HCT116 (cell line): Measurements from ENCODE around the gene RAB37. TPM values are rescaled to one million over a fixed set of nuclear protein-coding genes. Genes with fewer than 3 reads are reported as not detected.

ENCODE experiments used
- ATAC-seq: fragments of 200-7000 bp; cut with Tn5 transposase; 2 replicates; pipeline ENCODE4 v1.9.1; 2020; ENCODE audit warnings: mild to moderate bottlenecking, moderate library complexity
- Bru-seq: library from RNA; stranded (reverse); fragments of 400-500 nt; gene quantifications from one replicate; lab custom pipeline; 2021; lab: Mats Ljungman, UMichigan
- BruChase-seq, 2 experiments: library from RNA; stranded (reverse); fragments of 400-500 nt; gene quantifications; one replicate each; lab custom pipeline; 2021; lab: Mats Ljungman, UMichigan
- BruUV-seq: library from RNA; stranded (reverse); fragments of 400-500 nt; replicated peaks from 2 replicates; lab custom pipeline; 2021; lab: Mats Ljungman, UMichigan
- CTCF ChIA-PET: fragments of 300-600 bp; sonication (Branson Sonifier 250); formaldehyde crosslinking; loops from one replicate; lab custom pipeline; 2021; ENCODE audit warnings: antibody characterized with exemption; lab: Charles Lee
- POLR2A ChIA-PET: fragments of 300-600, 350-600 bp; sonication (Branson Sonifier 250); formaldehyde crosslinking; loops from one replicate; lab custom pipeline; 2021; ENCODE audit warnings: antibody characterized with exemption; lab: Charles Lee
- RAD21 ChIA-PET, 2 experiments: fragments of 300-600 bp; sonication (Branson Sonifier 250); formaldehyde crosslinking; loops; one replicate each; lab custom pipeline; 2023; ENCODE audit warnings: low total read pairs in 2 of 2; ENCODE audit not compliant: uncharacterized antibody in 2 of 2, unreplicated experiment in 2 of 2, low non-redundant PET in 1 of 2; lab: Charles Lee
- DNase-seq: peaks from one replicate; pipeline ENCODE4 v3.0.0-alpha.2; 2010; ENCODE audit warnings: low read depth, low spot score
- H2AFZ ChIP-seq: fragments of 200-600 bp; shearing (Covaris generic), sonication (generic); 2 replicates; pipeline ENCODE4 v1.6.1; 2017; ENCODE audit warnings: low read depth, mixed run types, mixed read lengths, antibody characterized with exemption, low read length; ENCODE audit not compliant: poor library complexity, severe bottlenecking
- H3K27ac ChIP-seq: 2 replicates; pipeline ENCODE4 v1.5.1; 2012; ENCODE audit warnings: low read depth, low read length
- H3K27me3 ChIP-seq: fragments of 200-600 bp; sonication (generic); 2 replicates; pipeline ENCODE4 v1.6.1; 2016; ENCODE audit warnings: mixed run types, low read length, mixed read lengths; ENCODE audit not compliant: insufficient read depth
- H3K36me3 ChIP-seq, 2 experiments: fragments of 200-500 bp in 1 of 2; fragments of 200-600 bp in 1 of 2; sonication (Bioruptor generic) in 1 of 2; sonication (generic) in 1 of 2; 2 replicates each; pipeline versions ENCODE4 v1.5.1 to v1.6.1; 2014 to 2016; ENCODE audit warnings: low read length in 2 of 2, inconsistent platforms in 1 of 2, mixed read lengths in 1 of 2, mixed run types in 1 of 2; ENCODE audit not compliant: insufficient read depth in 2 of 2, control insufficient read depth in 1 of 2
- H3K4me1 ChIP-seq, 2 experiments: fragments of 200-600 bp in 1 of 2; sonication (generic) in 1 of 2; 2 replicates each; pipeline versions ENCODE4 v1.5.1 to v1.6.1; 2012 to 2017; ENCODE audit warnings: low read length in 2 of 2, inconsistent platforms in 1 of 2, mild to moderate bottlenecking in 1 of 2, mixed read lengths in 1 of 2, mixed run types in 1 of 2, moderate library complexity in 1 of 2; ENCODE audit not compliant: insufficient read depth in 2 of 2, control insufficient read depth in 1 of 2
- H3K4me2 ChIP-seq: fragments of 200-600 bp; sonication (generic); 2 replicates; pipeline ENCODE4 v1.6.1; 2017; ENCODE audit warnings: mixed run types, low read length, mixed read lengths
- H3K4me3 ChIP-seq, 2 experiments: fragments of 200-600 bp in 1 of 2; sonication (generic) in 1 of 2; replicated peaks in 1 of 2; 2 replicates each; pipeline ENCODE4 v1.5.1; 2011 to 2016; ENCODE audit warnings: low read length in 2 of 2, control low read depth in 1 of 2, low read depth in 1 of 2, mild to moderate bottlenecking in 1 of 2, mixed read lengths in 1 of 2, mixed run types in 1 of 2
- H3K79me2 ChIP-seq: fragments of 200-600 bp; sonication (generic); 2 replicates; pipeline ENCODE4 v1.6.1; 2017; ENCODE audit warnings: mild to moderate bottlenecking, mixed run types, low read length, moderate library complexity, mixed read lengths; ENCODE audit not compliant: insufficient read depth
- H3K9ac ChIP-seq: fragments of 200-600 bp; sonication (generic); 2 replicates; pipeline ENCODE4 v1.6.1; 2016; ENCODE audit warnings: low read length, mixed read lengths
- H3K9me2 ChIP-seq: fragments of 200-600 bp; sonication (generic), shearing (Covaris generic); 2 replicates; pipeline ENCODE4 v1.6.1; 2017; ENCODE audit warnings: mixed run types, mild to moderate bottlenecking, moderate library complexity; ENCODE audit not compliant: insufficient read depth
- H3K9me3 ChIP-seq, 2 experiments: fragments of 200-500 bp in 1 of 2; fragments of 200-600 bp in 1 of 2; sonication (Bioruptor generic) in 1 of 2; sonication (generic) in 1 of 2; 2 replicates each; pipeline ENCODE4 v1.6.1; 2014 to 2017; ENCODE audit warnings: low read length in 2 of 2, mixed read lengths in 2 of 2, inconsistent platforms in 1 of 2, low read depth in 1 of 2, mild to moderate bottlenecking in 1 of 2, mixed run types in 1 of 2, moderate library complexity in 1 of 2; ENCODE audit not compliant: control insufficient read depth in 1 of 2, insufficient read depth in 1 of 2
- H4K20me1 ChIP-seq: fragments of 200-600 bp; sonication (generic), shearing (Covaris generic); 2 replicates; pipeline ENCODE4 v1.6.1; 2017; ENCODE audit warnings: mixed run types, mild to moderate bottlenecking, moderate library complexity; ENCODE audit not compliant: insufficient read depth
- ATF3 ChIP-seq: IDR thresholded peaks from 2 replicates; pipeline ENCODE4 v1.6.1; 2012
- CBX3 ChIP-seq: IDR thresholded peaks from 2 replicates; pipeline ENCODE4 v1.6.1; 2012; ENCODE audit warnings: low read depth
- CEBPB ChIP-seq: IDR thresholded peaks from 2 replicates; pipeline ENCODE4 v1.6.1; 2012; ENCODE audit warnings: low read depth
- CTCF ChIP-seq, 3 experiments: fragments of 200-600 bp in 1 of 3; sonication (generic) in 1 of 3; IDR thresholded peaks in 2 of 3; conservative IDR thresholded peaks in 1 of 3; 2 replicates each; pipeline ENCODE4 v1.5.1; 2012 to 2017; ENCODE audit warnings: low read depth in 2 of 3, low read length in 2 of 3, antibody characterized with exemption in 1 of 3, borderline replicate concordance in 1 of 3, control low read depth in 1 of 3, mild to moderate bottlenecking in 1 of 3, mixed read lengths in 1 of 3, mixed run types in 1 of 3, moderate library complexity in 1 of 3; ENCODE audit not compliant: insufficient read depth in 1 of 3
- EGR1 ChIP-seq: IDR thresholded peaks from 2 replicates; pipeline ENCODE4 v1.6.1; 2012; ENCODE audit warnings: low read depth
- ELF1 ChIP-seq: IDR thresholded peaks from 2 replicates; pipeline ENCODE4 v1.6.1; 2012; ENCODE audit warnings: low read depth, borderline replicate concordance
- EZH2 ChIP-seq: fragments of 200-600 bp; sonication (generic); IDR thresholded peaks from 2 replicates; pipeline ENCODE4 v1.6.1; 2017; ENCODE audit warnings: antibody characterized with exemption, mixed run types
- EZH2phosphoT487 ChIP-seq: fragments of 200-600 bp; IDR thresholded peaks from 2 replicates; pipeline ENCODE4 v1.6.1; 2018; ENCODE audit warnings: antibody characterized with exemption, borderline replicate concordance
- JUND ChIP-seq: IDR thresholded peaks from 2 replicates; pipeline ENCODE4 v1.6.1; 2012
- POLR2A ChIP-seq: IDR thresholded peaks from 2 replicates; pipeline ENCODE4 v1.7.0; 2011; ENCODE audit warnings: borderline replicate concordance; ENCODE audit not compliant: insufficient read depth, insufficient read length; ENCODE audit errors: extremely low read depth
- POLR2AphosphoS5 ChIP-seq: IDR thresholded peaks from 2 replicates; pipeline ENCODE4 v1.6.1; 2011; ENCODE audit warnings: mild to moderate bottlenecking, low read depth, low read length, moderate library complexity
- RAD21 ChIP-seq: IDR thresholded peaks from 2 replicates; pipeline ENCODE4 v1.6.1; 2012; ENCODE audit warnings: low read depth, mild to moderate bottlenecking
- SIN3A ChIP-seq: IDR thresholded peaks from 2 replicates; pipeline ENCODE4 v1.6.1; 2012; ENCODE audit warnings: low read depth
- SP1 ChIP-seq: IDR thresholded peaks from 2 replicates; pipeline ENCODE4 v1.6.1; 2012; ENCODE audit warnings: low read depth
- SRF ChIP-seq: IDR thresholded peaks from 2 replicates; pipeline ENCODE4 v1.6.1; 2012; ENCODE audit warnings: low read depth
- TCF7L2 ChIP-seq: IDR thresholded peaks from 2 replicates; pipeline ENCODE4 v1.7.0; 2011; ENCODE audit warnings: borderline replicate concordance, inconsistent platforms; ENCODE audit not compliant: insufficient read depth, insufficient read length; ENCODE audit errors: extremely low read depth
- ZBTB33 ChIP-seq: IDR thresholded peaks from 2 replicates; pipeline ENCODE4 v1.6.1; 2011; ENCODE audit warnings: mild to moderate bottlenecking, low read length, moderate library complexity; ENCODE audit not compliant: insufficient replicate concordance; ENCODE audit errors: extremely low read depth
- ZFX ChIP-seq: fragments of 450-650 bp; IDR thresholded peaks from 2 replicates; pipeline ENCODE4 v1.6.1; 2017
- intact Hi-C: fragments of 100-400 bp; cut with micrococcal nuclease; formaldehyde crosslinking; loops from 2 replicates; pipeline ENCODE4 v1.10.0; 2022
- long read RNA-seq: library from polyadenylated mRNA; unstranded; transcript quantifications from one replicate; pipeline ENCODE4 v2.0.0, GENCODE V29; 2021; ENCODE audit not compliant: unreplicated experiment
- polyA plus RNA-seq: library from polyadenylated mRNA; unstranded; fragments of >200 nt; gene quantifications from 2 replicates; pipeline ENCODE4 v1.2.1, GENCODE V29; 2012; ENCODE audit warnings: missing spikeins
- total RNA-seq: library from RNA; stranded (reverse); gene quantifications from one replicate; pipeline ENCODE4 v1.2.1, GENCODE V29; 2021; ENCODE audit not compliant: unreplicated experiment

Gene RAB37
- 8.2 TPM for total RNA-seq
- polyA plus RNA-seq = 10.4 and 11.7 TPM in 2 replicates
- percentile 21 among the genes with signal in this experiment for Bru-seq, nascent RNA
- BruChase-seq, experiment 1, labeled RNA remaining after a 6-hour chase = percentile 29 among the genes with signal in this experiment
- BruChase-seq, experiment 2, labeled RNA remaining after a 2-hour chase = percentile 28 among the genes with signal in this experiment
- long read RNA-seq, transcript RAB37-204 (9 exons, 2,617 nt) = major isoform, 6 of 13 reads
- long read RNA-seq, partial matches to known transcripts = 0 of 13 reads
- long read RNA-seq, other reads (novel, unspliced or antisense) = 5 of 13 reads

GRCh38 chr17:74736513-74737298 lies at the start of gene RAB37:
Gene RAB37, plus strand, starts transcription at chr17:74737256. Its CDS starts 17 bp downstream, at chr17:74737273.
- no peaks in the 10 kb centered on the region for H3K9me3 ChIP-seq
- POLR2A ChIA-PET = interaction anchor here (0.6 to 3.4 kb wide), 10 partner anchors 9 to 691 kb away, joined by 3 to 25 read pairs (median 4); partner anchors contain the start of genes FDXR, NAT9 and NHERF1
- no peaks in the 10 kb centered on the region for H3K79me2 ChIP-seq
- peak within 1 kb of the TSS; percentile 100 for H3K4me2 ChIP-seq
- H3K9me2 ChIP-seq = no peaks in the 10 kb centered on the region
- intact Hi-C loops = loop anchor here (1.0 kb wide), 2 partner anchors 79 to 170 kb away; no protein-coding TSS in a partner anchor
- BruUV-seq = no TSS peak
- no peaks in the 10 kb centered on the region for H3K27me3 ChIP-seq
- peak; percentile 79 for ATAC-seq
- H3K4me1 ChIP-seq = peaks cover 20 to 27% of the 10 kb centered on the region in 2 experiments
- RAD21 ChIA-PET = interaction anchor here (0.7 to 3.7 kb wide), 5 partner anchors 79 to 368 kb away, joined by 3 to 52 read pairs (median 3); no protein-coding TSS in a partner anchor
- peak; percentile 47 for DNase-seq
- peak within 1 kb of the TSS; percentile 68 for H3K27ac ChIP-seq
- H3K9ac ChIP-seq = peak within 1 kb of the TSS; percentile 59
- peak within 1 kb of the TSS; percentile 89 for H2AFZ ChIP-seq
- H4K20me1 ChIP-seq = no peaks in the 10 kb centered on the region
- no peak for TF ChIP-seq EZH2phosphoT487
- no peak for TF ChIP-seq TCF7L2
- TF ChIP-seq POLR2A = peak; percentile 25
- TF ChIP-seq ELF1 = no peak
- no peak for TF ChIP-seq CEBPB
- no peak for TF ChIP-seq JUND
- no peak for TF ChIP-seq ZBTB33
- no peak for TF ChIP-seq SP1
- no peak for TF ChIP-seq EZH2
- no peak for TF ChIP-seq EGR1
- TF ChIP-seq SIN3A = no peak
- peak; percentile 46; the same call in 1 of the 2 replicates for TF ChIP-seq POLR2AphosphoS5
- TF ChIP-seq RAD21 = peak; percentile 82
- no peak for TF ChIP-seq ATF3
- TF ChIP-seq CBX3 = no peak
- no peak for TF ChIP-seq SRF
- TF ChIP-seq CTCF (IDR thresholded peaks at IDR 0.05 in 2 of 3, conservative IDR thresholded peaks at IDR 0.05 in 1 of 3; ENCODE audit: borderline replicate concordance in 1 of 3, insufficient read depth in 1 of 3, low read depth in 2 of 3, low read length in 2 of 3) = peak; percentile 62 to 84 (median 72)
- peak; percentile 34; the same call in 1 of the 2 replicates for TF ChIP-seq ZFX
- CTCF ChIA-PET = interaction anchor here (0.6 to 5.0 kb wide), 29 partner anchors 9 to 357 kb away, joined by 3 to 253 read pairs (median 6); partner anchors contain the start of genes FDXR and NAT9
- H3K4me3 ChIP-seq = peak within 1 kb of the TSS; percentile 69 to 76
- no peaks in the 10 kb centered on the region for H3K36me3 ChIP-seq
